Measurements from ENCODE around the gene MYO7B.

GRCh38 chr2:127535918-127536317 is 435 bp downstream of the MYO7B start:
- TF ChIP-seq, protein P1, sequence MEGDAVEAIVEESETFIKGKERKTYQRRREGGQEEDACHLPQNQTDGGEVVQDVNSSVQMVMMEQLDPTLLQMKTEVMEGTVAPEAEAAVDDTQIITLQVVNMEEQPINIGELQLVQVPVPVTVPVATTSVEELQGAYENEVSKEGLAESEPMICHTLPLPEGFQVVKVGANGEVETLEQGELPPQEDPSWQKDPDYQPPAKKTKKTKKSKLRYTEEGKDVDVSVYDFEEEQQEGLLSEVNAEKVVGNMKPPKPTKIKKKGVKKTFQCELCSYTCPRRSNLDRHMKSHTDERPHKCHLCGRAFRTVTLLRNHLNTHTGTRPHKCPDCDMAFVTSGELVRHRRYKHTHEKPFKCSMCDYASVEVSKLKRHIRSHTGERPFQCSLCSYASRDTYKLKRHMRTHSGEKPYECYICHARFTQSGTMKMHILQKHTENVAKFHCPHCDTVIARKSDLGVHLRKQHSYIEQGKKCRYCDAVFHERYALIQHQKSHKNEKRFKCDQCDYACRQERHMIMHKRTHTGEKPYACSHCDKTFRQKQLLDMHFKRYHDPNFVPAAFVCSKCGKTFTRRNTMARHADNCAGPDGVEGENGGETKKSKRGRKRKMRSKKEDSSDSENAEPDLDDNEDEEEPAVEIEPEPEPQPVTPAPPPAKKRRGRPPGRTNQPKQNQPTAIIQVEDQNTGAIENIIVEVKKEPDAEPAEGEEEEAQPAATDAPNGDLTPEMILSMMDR (IDR thresholded peaks at IDR 0.05 in 8 of 11, conservative IDR thresholded peaks at IDR 0.05 in 3 of 11), result no peak
- TF ChIP-seq POLR2AphosphoS5 (IDR thresholded peaks at IDR 0.05), result no peak
